ENCODE data around the gene PPP3CA.

- TF ChIP-seq, protein P1, sequence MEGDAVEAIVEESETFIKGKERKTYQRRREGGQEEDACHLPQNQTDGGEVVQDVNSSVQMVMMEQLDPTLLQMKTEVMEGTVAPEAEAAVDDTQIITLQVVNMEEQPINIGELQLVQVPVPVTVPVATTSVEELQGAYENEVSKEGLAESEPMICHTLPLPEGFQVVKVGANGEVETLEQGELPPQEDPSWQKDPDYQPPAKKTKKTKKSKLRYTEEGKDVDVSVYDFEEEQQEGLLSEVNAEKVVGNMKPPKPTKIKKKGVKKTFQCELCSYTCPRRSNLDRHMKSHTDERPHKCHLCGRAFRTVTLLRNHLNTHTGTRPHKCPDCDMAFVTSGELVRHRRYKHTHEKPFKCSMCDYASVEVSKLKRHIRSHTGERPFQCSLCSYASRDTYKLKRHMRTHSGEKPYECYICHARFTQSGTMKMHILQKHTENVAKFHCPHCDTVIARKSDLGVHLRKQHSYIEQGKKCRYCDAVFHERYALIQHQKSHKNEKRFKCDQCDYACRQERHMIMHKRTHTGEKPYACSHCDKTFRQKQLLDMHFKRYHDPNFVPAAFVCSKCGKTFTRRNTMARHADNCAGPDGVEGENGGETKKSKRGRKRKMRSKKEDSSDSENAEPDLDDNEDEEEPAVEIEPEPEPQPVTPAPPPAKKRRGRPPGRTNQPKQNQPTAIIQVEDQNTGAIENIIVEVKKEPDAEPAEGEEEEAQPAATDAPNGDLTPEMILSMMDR (IDR thresholded peaks at IDR 0.05), result no peak
- TF ChIP-seq POLR2A (IDR thresholded peaks at IDR 0.05), result no peak
Measured at GRCh38 chr4:101291198-101291597, 56.1 kb downstream of the PPP3CA start.

Data from Peyer's patch (tissue), 4 donors.